K562 (cell line): ENCODE data around the gene NTM. TPM values are rescaled to one million over a fixed set of nuclear protein-coding genes. Genes with fewer than 3 reads are reported as not detected.

Source experiments
- ATAC-seq: fragments of 200-7000 bp; cut with Tn5 transposase; 3 replicates; pipeline ENCODE4 v1.9.1; 2020; ENCODE audit warnings: moderate library complexity
- BruUV-seq: library from RNA; stranded (reverse); fragments of 400-500 nt; replicated peaks from 2 replicates; lab custom pipeline; 2021; lab: Mats Ljungman, UMichigan
- CTCF ChIA-PET: fragments of 300-600 bp; formaldehyde crosslinking; extraction: SDS; loops from one replicate; lab custom pipeline; 2021; ENCODE audit warnings: low intra/inter-chr PET ratio; lab: Yijun Ruan, JAX
- POLR2A ChIA-PET: fragments of 300-600, 350-650 bp; sonication (Branson Sonifier 250); formaldehyde crosslinking; extraction: SDS; loops from one replicate; lab custom pipeline; 2021; ENCODE audit warnings: antibody characterized with exemption, inconsistent platforms; lab: Yijun Ruan, JAX
- DNase-seq, 4 experiments: peaks; one replicate each; pipeline versions ENCODE4 v3.0.0 to v3.0.0-alpha.2; 2011 to 2018; ENCODE audit warnings: low spot score in 3 of 4, mixed read lengths in 3 of 4; ENCODE audit errors: extremely low read depth in 1 of 4
- FAIRE-seq: peaks from 2 replicates; lab custom pipeline; 2011; peaks lifted over from hg19 to GRCh38; lab: Jason Lieb, UNC
- H2AFZ ChIP-seq: 2 replicates; pipeline ENCODE4 v1.6.0; 2011; ENCODE audit warnings: low read depth, low read length, control low read depth, inconsistent platforms
- H3K27ac ChIP-seq: fragments of 200-600 bp; 3 replicates; pipeline ENCODE4 v1.8.0; 2011; ENCODE audit warnings: low read depth, mild to moderate bottlenecking, control low read depth, inconsistent platforms, low read length, moderate library complexity, mixed read lengths; ENCODE audit errors: extremely low read depth
- H3K27me3 ChIP-seq, 2 experiments: fragments of 300-600 bp in 1 of 2; 2 replicates in 1 of 2; 3 replicates in 1 of 2; pipeline versions ENCODE4 v1.6.0 to v1.8.0; 2011; ENCODE audit warnings: inconsistent platforms in 2 of 2, low read length in 2 of 2, mild to moderate bottlenecking in 1 of 2, mixed read lengths in 1 of 2, moderate library complexity in 1 of 2; ENCODE audit not compliant: control insufficient read depth in 2 of 2, insufficient read depth in 2 of 2
- H3K36me3 ChIP-seq: fragments of 300-600 bp; 3 replicates; pipeline ENCODE4 v1.8.0; 2011; ENCODE audit warnings: mild to moderate bottlenecking, low read length, inconsistent platforms; ENCODE audit not compliant: control insufficient read depth, insufficient read depth
- H3K4me1 ChIP-seq, 2 experiments: fragments of 200-600 bp in 1 of 2; replicated peaks in 1 of 2; 2 replicates in 1 of 2; 3 replicates in 1 of 2; pipeline versions ENCODE4 v1.5.1 to v1.8.0; 2011; ENCODE audit warnings: inconsistent platforms in 2 of 2, low read length in 2 of 2, mild to moderate bottlenecking in 1 of 2, mixed read lengths in 1 of 2, moderate library complexity in 1 of 2; ENCODE audit not compliant: control insufficient read depth in 2 of 2, insufficient read depth in 2 of 2
- H3K4me2 ChIP-seq: 2 replicates; pipeline ENCODE4 v1.6.1; 2011; ENCODE audit warnings: low read length, control low read depth, inconsistent platforms, mixed read lengths; ENCODE audit not compliant: insufficient read depth
- H3K4me3 ChIP-seq: fragments of 200-600 bp; sonication (generic), shearing (Covaris generic); 2 replicates; pipeline ENCODE4 v1.5.1; 2016; ENCODE audit warnings: control low read depth, inconsistent platforms
- H3K79me2 ChIP-seq: fragments of 200-600 bp; 3 replicates; pipeline ENCODE4 v1.8.0; 2011; ENCODE audit warnings: low read length, inconsistent platforms; ENCODE audit not compliant: control insufficient read depth, insufficient read depth
- H3K9ac ChIP-seq, 2 experiments: 2 replicates each; pipeline versions ENCODE4 v1.6.0 to v1.6.1; 2011; ENCODE audit warnings: low read depth in 2 of 2, low read length in 2 of 2, control low read depth in 1 of 2, inconsistent platforms in 1 of 2, mild to moderate bottlenecking in 1 of 2, mixed read lengths in 1 of 2; ENCODE audit not compliant: insufficient read depth in 1 of 2
- H3K9me1 ChIP-seq: one replicate; pipeline ENCODE4 v1.6.0; 2011; ENCODE audit warnings: inconsistent platforms, mild to moderate bottlenecking, low read length, moderate library complexity; ENCODE audit not compliant: control insufficient read depth, insufficient read depth
- H3K9me3 ChIP-seq: replicated peaks from 2 replicates; pipeline ENCODE4 v1.5.1; 2011; ENCODE audit warnings: low read depth, low read length, inconsistent platforms; ENCODE audit not compliant: control insufficient read depth, insufficient read depth
- H4K20me1 ChIP-seq: replicated peaks from 2 replicates; pipeline ENCODE4 v1.6.1; 2011; ENCODE audit warnings: low read length, inconsistent platforms, mixed read lengths; ENCODE audit not compliant: control insufficient read depth, insufficient read depth
- ARID2 ChIP-seq: fragments of 450-650 bp; IDR thresholded peaks from 2 replicates; pipeline ENCODE4 v1.6.1; 2017; ENCODE audit warnings: antibody characterized with exemption, mild to moderate bottlenecking
- HSF4 ChIP-seq: fragments of 250-450 bp; sonication (Bioruptor Pico); IDR thresholded peaks from 2 replicates; pipeline ENCODE4 v2.1.2; 2022; ENCODE audit warnings: mild to moderate bottlenecking, moderate library complexity, borderline replicate concordance
- XRCC4 ChIP-seq: IDR thresholded peaks from one replicate; pipeline ENCODE4 v1.6.1; 2011; ENCODE audit not compliant: insufficient read depth, insufficient read length; ENCODE audit errors: extremely low read depth
- ZNF280B ChIP-seq: fragments of 250-450 bp; sonication (Bioruptor Pico); IDR thresholded peaks from 2 replicates; pipeline ENCODE4 v1.5.1; 2021; ENCODE audit warnings: mild to moderate bottlenecking
- ZNF766 ChIP-seq: fragments of 200-800 bp; sonication (Bioruptor generic); conservative IDR thresholded peaks from 2 replicates; pipeline ENCODE4 v1.6.1; 2016; ENCODE audit warnings: missing genetic modification characterization, missing compliant biosample characterization
- WGBS: fragments of 100-300 bp; shearing (Covaris generic); methylation state at CpG from one replicate; pipeline ENCODE4 v1.1.6; 2016; ENCODE audit warnings: low coverage, mixed read lengths; ENCODE audit not compliant: insufficient coverage; ENCODE audit errors: missing lambda C conversion rate; 5-methylcytosine and 5-hydroxymethylcytosine counted together
- in situ Hi-C: fragments of 300-500 bp; cut with MboI; formaldehyde crosslinking; loops from 4 replicates; pipeline ENCODE4 v1.15.0; 2018; ENCODE audit warnings: inconsistent platforms, mixed read lengths
- intact Hi-C: fragments of 100-400 bp; cut with micrococcal nuclease; formaldehyde crosslinking; loops from 2 replicates; pipeline ENCODE4 v1.14.2; 2022
- polyA plus RNA-seq, 8 experiments: library from polyadenylated mRNA; depleted of rRNA in 4 of 8; stranded (reverse) in 5 of 8; unstranded in 3 of 8; fragments of >200 nt; fragmentation: Nextera tagmentation in 2 of 8; fragmentation: Illumina TruSeq in 1 of 8; extraction: Ambion mirVana in 2 of 8; extraction: Trizol in 1 of 8; gene quantifications; 2 replicates each; pipeline versions ENCODE4 v1.2.1 to v1.2.3, GENCODE V29; 2011 to 2014; ENCODE audit warnings: inconsistent platforms in 1 of 8, missing spikeins in 1 of 8
- total RNA-seq, 7 experiments: library from RNA; depleted of rRNA in 6 of 7; stranded (reverse); fragments of >200 nt in 6 of 7; fragmentation: Illumina TruSeq in 2 of 7; extraction: Trizol in 2 of 7; gene quantifications; 2 replicates each; pipeline versions ENCODE4 v1.2.1 to v1.2.3, GENCODE V29; 2011 to 2021; ENCODE audit warnings: low replicate concordance in 1 of 7

NTM gene
- total and polyA plus RNA-seq, 9 of the 15 experiments (the other 6 are each of a cell fraction or from before 2014, with no cell fraction given): not detected

- Histone ChIP-seq H3K4me3 (no peak overlapping the region), H3K36me3 (no peaks in the 10 kb centered on the region), H3K4me1 (no peaks in the 10 kb centered on the region), H3K9me1 (no peaks in the 10 kb centered on the region), H3K27ac (no peak overlapping the region), H2AFZ (no peak overlapping the region), H3K4me2 (no peak overlapping the region), H3K27me3 (no peaks in the 10 kb centered on the region), H4K20me1 (no peaks in the 10 kb centered on the region), H3K79me2 (no peaks in the 10 kb centered on the region), H3K9ac (no peak overlapping the region), H3K9me3 (peaks cover 2% of the 10 kb centered on the region; the same call in 1 of the 2 replicates)
- WGBS: 0% methylated on average over 2 of the region's 2 CpGs
- ChIA-PET CTCF (no interaction called here), POLR2A (no interaction called here)
- in situ Hi-C loops (no loop called here), intact Hi-C loops (no loop called here)
- FAIRE-seq (no peak), ATAC-seq (no peak), DNase-seq (no peak)
- TF ChIP-seq XRCC4 (no peak), ARID2 (no peak), HSF4 (CRISPR knock-in tag) (no peak), ZNF280B (CRISPR knock-in tag) (no peak), ZNF766 (CRISPR knock-in tag) (no peak)
- BruUV-seq: no TSS peak
Observed at GRCh38 chr11:132051704-132052103, 681.3 kb downstream of the NTM start.
